NB4 (cell line): Measurements from ENCODE around the gene ZBP1.

ENCODE experiments used
- CTCF ChIP-seq: IDR thresholded peaks from one replicate; pipeline ENCODE4 v1.5.1; 2012; ENCODE audit warnings: low read depth, low read length
- MAX ChIP-seq: IDR thresholded peaks from 2 replicates; pipeline ENCODE4 v1.6.1; 2011; ENCODE audit warnings: low read depth, low read length
- MYC ChIP-seq: IDR thresholded peaks from 2 replicates; pipeline ENCODE4 v1.6.1; 2011; ENCODE audit warnings: low read depth, low read length
- POLR2A ChIP-seq: IDR thresholded peaks from 2 replicates; pipeline ENCODE4 v1.6.1; 2011; ENCODE audit warnings: mild to moderate bottlenecking; ENCODE audit not compliant: insufficient read length; ENCODE audit errors: extremely low read depth

DNA sequence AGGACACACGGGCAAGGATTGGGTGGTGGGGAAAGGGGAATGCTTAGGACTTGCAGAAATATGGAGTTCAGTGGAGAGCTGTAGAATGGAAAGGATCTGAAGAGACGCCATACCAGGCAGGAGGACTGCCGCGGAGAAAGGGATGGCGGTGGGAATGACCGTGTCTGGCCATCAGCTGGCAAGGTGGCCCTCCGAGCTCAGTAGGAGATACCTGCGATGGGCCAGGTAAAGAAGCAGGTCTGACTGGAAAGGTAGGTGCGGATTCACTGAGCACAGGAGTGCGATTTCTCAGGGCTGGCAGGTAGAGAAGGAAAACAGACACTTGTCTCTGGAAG, 33.3 kb downstream of the ZBP1 start:
- TF ChIP-seq POLR2A (no peak), MAX (no peak), CTCF (no peak), MYC (no peak)
